ENCODE results near the gene MAGEB3. TPM values are rescaled to one million over a fixed set of nuclear protein-coding genes. Genes with fewer than 3 reads are reported as not detected.
"Not testable (repeated sequence)": the region's sequence is repeated elsewhere in the genome, so short reads cannot be mapped to it uniquely, and the experiment has no call there.

The MAGEB3 gene
- total and polyA plus RNA-seq, 9 of the 15 experiments (the other 6 are each of a cell fraction or from before 2014, with no cell fraction given), result 0.07 to 0.11 TPM; not detected in 7

DNA sequence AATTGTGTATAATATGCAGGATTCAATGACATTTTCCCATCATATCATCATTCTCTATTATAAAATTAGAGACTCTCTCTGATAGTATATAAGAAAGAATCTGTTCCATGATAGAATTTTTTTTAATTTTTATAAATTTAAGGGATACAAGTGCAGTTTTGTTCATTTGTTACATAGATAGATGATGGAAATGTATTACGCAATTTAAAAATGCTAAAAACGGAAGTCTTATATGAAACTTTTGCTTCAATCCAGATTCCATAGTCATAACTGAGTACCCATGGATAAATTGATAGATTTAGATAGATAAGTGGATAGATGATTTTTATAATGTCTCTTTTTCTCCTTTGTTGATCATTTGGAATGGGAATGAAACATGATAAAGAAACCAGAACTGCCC is 40.0 kb upstream of the MAGEB3 start:
- Histone ChIP-seq H3K27me3 (ENCODE audit: control insufficient read depth in 2 of 2, insufficient read depth in 2 of 2, low read length in 2 of 2) (no peaks in the 10 kb centered on the region), H3K79me2 (ENCODE audit: control insufficient read depth, insufficient read depth, low read length) (no peaks in the 10 kb centered on the region), H3K4me1 (replicated peaks in 1 of 2; ENCODE audit: control insufficient read depth in 2 of 2, insufficient read depth in 2 of 2, low read length in 2 of 2) (no peaks in the 10 kb centered on the region), H3K4me3 (no peak overlapping the region), H3K36me3 (ENCODE audit: control insufficient read depth, insufficient read depth, low read length) (no peaks in the 10 kb centered on the region), H3K27ac (ENCODE audit: extremely low read depth, low read depth, low read length) (no peak overlapping the region), H3K9me3 (replicated peaks; ENCODE audit: control insufficient read depth, insufficient read depth, low read depth, low read length) (no peaks in the 10 kb centered on the region), H3K9ac (ENCODE audit: insufficient read depth in 1 of 2, low read depth in 2 of 2, low read length in 2 of 2) (no peak overlapping the region), H3K4me2 (ENCODE audit: insufficient read depth, low read length) (no peak overlapping the region), H4K20me1 (replicated peaks; ENCODE audit: control insufficient read depth, insufficient read depth, low read length) (no peaks in the 10 kb centered on the region), H2AFZ (ENCODE audit: low read depth, low read length) (no peak overlapping the region), H3K9me1 (ENCODE audit: control insufficient read depth, insufficient read depth, low read length) (no peaks in the 10 kb centered on the region)
- no peak for TF ChIP-seq PHF8 (IDR thresholded peaks at IDR 0.05; ENCODE audit: borderline replicate concordance, low read length)
- no peak for TF ChIP-seq CEBPG (CRISPR knock-in tag; IDR thresholded peaks at IDR 0.05)
- TF ChIP-seq CEBPG (tag; conservative IDR thresholded peaks at IDR 0.05 in 1 of 2, IDR thresholded peaks at IDR 0.05 in 1 of 2), result peak in 1 of 2 experiments; percentile 77; a peak in 2 of 4 replicates
- TF ChIP-seq, protein P1, sequence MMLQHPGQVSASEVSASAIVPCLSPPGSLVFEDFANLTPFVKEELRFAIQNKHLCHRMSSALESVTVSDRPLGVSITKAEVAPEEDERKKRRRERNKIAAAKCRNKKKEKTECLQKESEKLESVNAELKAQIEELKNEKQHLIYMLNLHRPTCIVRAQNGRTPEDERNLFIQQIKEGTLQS (IDR thresholded peaks at IDR 0.05), result 0 out of 2 replicates have a peak, but pooled peaks have one; percentile 2
- TF ChIP-seq, protein P1 (CRISPR knock-in tag; conservative IDR thresholded peaks at IDR 0.05), result no peak
- TF ChIP-seq CEBPB (tag; IDR thresholded peaks at IDR 0.05), result 0 out of 2 replicates have a peak, but pooled peaks have one; percentile 41
- 15% methylated on average over 2 of the region's 2 CpGs for WGBS (ENCODE audit: insufficient coverage, low coverage, missing lambda C conversion rate)
- intact Hi-C loops (cut with micrococcal nuclease), result no loop called here
- no peak for DNase-seq (ENCODE audit: extremely low read depth in 1 of 4, low spot score in 3 of 4)
- no peak for FAIRE-seq
- POLR2A ChIA-PET, result no interaction called here
- no TSS peak for BruUV-seq (replicated peaks)
- no peak for ATAC-seq
- CTCF ChIA-PET (ENCODE audit: low intra/inter-chr PET ratio), result no interaction called here
- in situ Hi-C loops (cut with MboI), result no loop called here

DNA sequence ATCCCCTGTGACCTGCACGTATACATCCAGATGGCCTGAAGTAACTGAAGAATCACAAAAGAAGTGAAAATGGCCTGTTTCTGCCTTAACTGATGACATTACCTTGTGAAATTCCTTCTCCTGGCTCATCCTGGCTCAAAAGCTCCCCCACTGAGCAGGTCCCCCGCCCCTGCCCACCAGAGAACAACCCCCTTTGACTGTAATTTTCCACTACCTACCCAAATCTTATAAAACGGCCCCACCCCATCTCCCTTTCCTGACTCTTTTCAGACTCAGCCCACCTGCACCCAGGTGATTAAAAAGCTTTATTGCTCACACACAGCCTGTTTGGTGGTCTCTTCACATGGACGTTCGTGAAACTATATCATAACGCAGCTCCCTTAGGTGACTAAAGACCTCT is 36.5 kb upstream of the MAGEB3 start:
- H4K20me1 ChIP-seq (replicated peaks; ENCODE audit: control insufficient read depth, insufficient read depth, low read length); in situ Hi-C loops (cut with MboI); H3K9me1 ChIP-seq (ENCODE audit: control insufficient read depth, insufficient read depth, low read length); intact Hi-C loops (cut with micrococcal nuclease); POLR2A ChIA-PET; H3K79me2 ChIP-seq (ENCODE audit: control insufficient read depth, insufficient read depth, low read length); H3K36me3 ChIP-seq (ENCODE audit: control insufficient read depth, insufficient read depth, low read length); H3K27me3 ChIP-seq (ENCODE audit: control insufficient read depth in 2 of 2, insufficient read depth in 2 of 2, low read length in 2 of 2); H3K9me3 ChIP-seq (replicated peaks; ENCODE audit: control insufficient read depth, insufficient read depth, low read depth, low read length); ATAC-seq; H3K4me2 ChIP-seq (ENCODE audit: insufficient read depth, low read length); BruUV-seq (replicated peaks); H3K27ac ChIP-seq (ENCODE audit: extremely low read depth, low read depth, low read length); H3K4me1 ChIP-seq (replicated peaks in 1 of 2; ENCODE audit: control insufficient read depth in 2 of 2, insufficient read depth in 2 of 2, low read length in 2 of 2); H3K9ac ChIP-seq (ENCODE audit: insufficient read depth in 1 of 2, low read depth in 2 of 2, low read length in 2 of 2); H2AFZ ChIP-seq (ENCODE audit: low read depth, low read length); FAIRE-seq; DNase-seq (ENCODE audit: extremely low read depth in 1 of 4, low spot score in 3 of 4); H3K4me3 ChIP-seq: not testable (repeated sequence)
- 3% methylated on average over 4 of the region's 6 CpGs for WGBS (ENCODE audit: insufficient coverage, low coverage, missing lambda C conversion rate)
- CTCF ChIA-PET (ENCODE audit: low intra/inter-chr PET ratio), result interaction anchor here (0.7 kb wide), 1 partner anchor 1029 kb away, joined by 4 read pairs; no protein-coding TSS in a partner anchor
